Measurements from ENCODE around the gene DOCK4.

The DOCK4 gene

GRCh38 chr7:112001091-112001826 is 204.9 kb downstream of the DOCK4 start:
- DNase-seq: no peak

GRCh38 chr7:111998326-111998725 is 207.9 kb downstream of the DOCK4 start:
- no peak for DNase-seq

GRCh38 chr7:111997546-111997945 is 208.7 kb downstream of the DOCK4 start:
- no peak for DNase-seq

GRCh38 chr7:111992601-111993000 is 213.6 kb downstream of the DOCK4 start:
- DNase-seq: no peak

GRCh38 chr7:111990643-111991042 is 215.6 kb downstream of the DOCK4 start:
- no peak for DNase-seq

GRCh38 chr7:111987886-111988285 is 218.3 kb downstream of the DOCK4 start:
- no peak for DNase-seq

- DNase-seq: no peak
Measured at GRCh38 chr7:111987115-111987826, 218.9 kb downstream of the DOCK4 start.

- no peak for DNase-seq
Measured at GRCh38 chr7:111986601-111987000, 219.6 kb downstream of the DOCK4 start.

GRCh38 chr7:111985798-111986197 is 220.4 kb downstream of the DOCK4 start:
- DNase-seq: no peak

- DNase-seq: no peak
Measured at GRCh38 chr7:111982804-111983203, 223.4 kb downstream of the DOCK4 start.

GRCh38 chr7:111982133-111982532 is 224.1 kb downstream of the DOCK4 start:
- no peak for DNase-seq

- no peak for DNase-seq
Measured at GRCh38 chr7:111980725-111981124, 225.5 kb downstream of the DOCK4 start.

- DNase-seq: no peak
Measured at GRCh38 chr7:111975346-111975745, 230.9 kb downstream of the DOCK4 start.

- no peak for DNase-seq
Measured at GRCh38 chr7:111960984-111961383, 245.2 kb downstream of the DOCK4 start.

- DNase-seq: no peak
Measured at GRCh38 chr7:111958896-111959295, 247.3 kb downstream of the DOCK4 start.

- DNase-seq: no peak
Measured at GRCh38 chr7:111958431-111958830, 247.8 kb downstream of the DOCK4 start.

GRCh38 chr7:111955616-111956015 is 250.6 kb downstream of the DOCK4 start:
- no peak for DNase-seq

- no peak for DNase-seq
Measured at GRCh38 chr7:111954474-111955381, 251.5 kb downstream of the DOCK4 start.

- no peak for DNase-seq
Measured at GRCh38 chr7:111954056-111954455, 252.1 kb downstream of the DOCK4 start.

- DNase-seq: no peak
Measured at GRCh38 chr7:111953611-111954010, 252.6 kb downstream of the DOCK4 start.

- no peak for DNase-seq
Measured at GRCh38 chr7:111952783-111953182, 253.4 kb downstream of the DOCK4 start.

GRCh38 chr7:111951052-111951451 is 255.1 kb downstream of the DOCK4 start:
- DNase-seq: no peak

GRCh38 chr7:111942450-111943081 is 263.6 kb downstream of the DOCK4 start:
- DNase-seq: no peak
